Measurements from ENCODE around the gene ACOX2. TPM values are rescaled to one million over a fixed set of nuclear protein-coding genes. Genes with fewer than 3 reads are reported as not detected.

The ACOX2 gene
- total RNA-seq, 1 experiment from 2014 or later = 7.2 TPM

GRCh38 chr3:58462829-58463180 lies 74.2 kb downstream of the ACOX2 start:
- no peaks in the 10 kb centered on the region for H3K27me3 ChIP-seq (replicated peaks; ENCODE audit: insufficient read depth, low read depth, low read length, poor library complexity)
- intact Hi-C loops (cut with micrococcal nuclease; ENCODE audit: unreplicated experiment) = no loop called here
- BruUV-seq (replicated peaks) = no TSS peak
- H3K9me3 ChIP-seq (ENCODE audit: low read depth, low read length, poor library complexity, severe bottlenecking) = no peaks in the 10 kb centered on the region
- no peak for DNase-seq (ENCODE audit: low spot score)
- TF ChIP-seq CTCF (conservative IDR thresholded peaks at IDR 0.05; ENCODE audit: low read depth, low read length) (no peak), EZH2 (IDR thresholded peaks at IDR 0.05; ENCODE audit: borderline replicate concordance, low read depth, low read length, poor library complexity, severe bottlenecking) (no peak)
- ChIA-PET CTCF (no interaction called here), POLR2A (ENCODE audit: low non-redundant PET) (no interaction called here)
- H3K27ac ChIP-seq (ENCODE audit: low read depth, low read length, poor library complexity, severe bottlenecking) = no peak overlapping the region
- H3K4me1 ChIP-seq (ENCODE audit: insufficient read depth, low read length, poor library complexity, severe bottlenecking) = peaks cover 15% of the 10 kb centered on the region
- no peaks in the 10 kb centered on the region for H3K36me3 ChIP-seq (ENCODE audit: insufficient read depth, low read length, poor library complexity, severe bottlenecking)
- no peak overlapping the region for H3K4me3 ChIP-seq (ENCODE audit: low read depth, low read length, poor library complexity, severe bottlenecking)

- no peak for DNase-seq (ENCODE audit: low spot score)
- ChIA-PET CTCF (no interaction called here), POLR2A (ENCODE audit: low non-redundant PET) (no interaction called here)
- BruUV-seq (replicated peaks) = no TSS peak
- Histone ChIP-seq H3K9me3 (ENCODE audit: low read depth, low read length, poor library complexity, severe bottlenecking) (no peaks in the 10 kb centered on the region), H3K36me3 (ENCODE audit: insufficient read depth, low read length, poor library complexity, severe bottlenecking) (no peaks in the 10 kb centered on the region), H3K27ac (ENCODE audit: low read depth, low read length, poor library complexity, severe bottlenecking) (no peak overlapping the region), H3K4me3 (ENCODE audit: low read depth, low read length, poor library complexity, severe bottlenecking) (no peak overlapping the region), H3K27me3 (replicated peaks; ENCODE audit: insufficient read depth, low read depth, low read length, poor library complexity) (no peaks in the 10 kb centered on the region), H3K4me1 (ENCODE audit: insufficient read depth, low read length, poor library complexity, severe bottlenecking) (peaks cover 15% of the 10 kb centered on the region)
- intact Hi-C loops (cut with micrococcal nuclease; ENCODE audit: unreplicated experiment) = no loop called here
- no peak for TF ChIP-seq CTCF (conservative IDR thresholded peaks at IDR 0.05; ENCODE audit: low read depth, low read length)
- TF ChIP-seq EZH2 (IDR thresholded peaks at IDR 0.05; ENCODE audit: borderline replicate concordance, low read depth, low read length, poor library complexity, severe bottlenecking) = no peak
These were observed 77.8 kb downstream of the ACOX2 start for GRCh38 chr3:58459160-58459559.

Other genes starting within 250 kb of the ACOX2 start
- gene RPP14, start 230.9 kb downstream of the ACOX2 start, total RNA-seq (2021) = 17.4 and 18.2 TPM in 2 replicates
- 9.0 and 9.6 TPM in 2 replicates for gene HTD2, start 230.7 kb downstream of the ACOX2 start, total RNA-seq (2021)
- 13.2 and 14.2 TPM in 2 replicates for gene PXK, start 204.3 kb downstream of the ACOX2 start, total RNA-seq (2021)
- gene PDHB, start 103.4 kb downstream of the ACOX2 start, total RNA-seq (2021) = 56.0 and 58.8 TPM in 2 replicates
- gene KCTD6, start 45.1 kb downstream of the ACOX2 start, total RNA-seq (2021) = 14.2 and 14.3 TPM in 2 replicates
- gene FAM107A, start 40.2 kb upstream of the ACOX2 start, total RNA-seq (2021) = not detected in 2 replicates
- gene FAM3D, start 129.6 kb upstream of the ACOX2 start, total RNA-seq (2021) = not detected in 2 replicates

Data from A673 (cell line).